RWPE1 (cell line): ENCODE data around the gene BMAL1.

Experiments used
- CTCF ChIA-PET: fragments of 350-600 bp; sonication (Branson Sonifier 250); formaldehyde crosslinking; extraction: SDS; loops from one replicate; lab custom pipeline; 2021; lab: Yijun Ruan, JAX
- POLR2A ChIA-PET: fragments of 400-600 bp; formaldehyde crosslinking; extraction: SDS; loops from one replicate; lab custom pipeline; 2020; ENCODE audit warnings: antibody characterized with exemption; ENCODE audit not compliant: low non-redundant PET; lab: Yijun Ruan, JAX
- DNase-seq: peaks from one replicate; pipeline ENCODE4 v3.0.0; 2012; ENCODE audit warnings: low spot score
- H3K27ac ChIP-seq: fragments of 450-650 bp; 2 replicates; pipeline ENCODE4 v1.5.1; 2017
- TF ChIP-seq, protein P1 (sequence below): fragments of 450-650 bp; conservative IDR thresholded peaks from 2 replicates; pipeline ENCODE4 v1.5.1; 2017; ENCODE audit warnings: low read depth, mild to moderate bottlenecking

BMAL1 gene

DNA sequence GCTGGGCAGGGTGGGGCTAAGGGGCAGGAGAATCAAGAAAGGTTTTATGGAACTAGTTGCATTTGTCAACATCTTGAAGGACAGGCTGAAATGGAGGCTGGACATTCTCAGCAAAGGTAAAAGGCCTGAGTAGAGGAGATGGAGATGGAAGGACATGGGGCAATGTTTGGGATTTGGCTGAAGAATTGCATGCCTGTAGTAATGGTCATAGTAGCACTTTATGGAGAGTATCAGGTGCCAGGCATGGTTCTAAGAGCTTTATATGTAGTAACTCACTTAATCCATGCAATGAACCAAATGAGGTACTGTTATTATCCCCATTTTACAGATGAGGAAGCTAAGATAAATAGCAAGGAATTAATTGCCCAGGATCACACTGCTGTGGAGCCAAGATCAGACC, 23.9 kb downstream of the BMAL1 start:
- POLR2A ChIA-PET = no interaction called here

DNA sequence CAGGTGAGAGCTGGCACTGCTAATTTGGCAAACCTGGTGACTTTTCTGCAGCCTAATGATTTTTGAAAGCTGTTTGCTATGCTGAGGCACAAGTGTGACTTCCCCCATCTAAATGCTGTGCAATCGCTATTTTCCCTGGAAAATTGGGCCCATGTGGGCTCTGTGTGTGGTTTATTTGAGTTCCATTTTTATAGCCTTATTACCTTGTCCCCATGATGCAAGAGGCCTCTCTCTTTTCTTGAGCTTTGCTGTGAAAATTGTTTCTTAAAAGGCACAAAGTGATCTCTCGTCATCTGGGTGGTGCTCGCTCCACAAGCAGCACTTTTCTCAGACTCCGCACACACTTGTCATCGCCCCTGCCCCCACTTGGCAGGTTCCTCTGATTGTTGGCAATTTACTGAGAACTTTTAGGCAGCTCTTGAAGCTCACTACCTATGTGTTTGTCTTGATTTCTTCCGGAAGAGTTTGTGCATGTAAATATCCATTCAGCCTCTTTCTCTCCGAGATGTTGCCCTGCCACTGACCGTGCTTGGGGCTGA, 24.9 kb downstream of the BMAL1 start:
- DNase-seq = no peak
- ChIA-PET POLR2A (interaction anchor here (0.6 kb wide), 1 partner anchor 31 kb away, joined by 3 read pairs; no protein-coding TSS in a partner anchor), CTCF (interaction anchor here (1.3 kb wide), 1 partner anchor 92 kb away, joined by 3 read pairs; no protein-coding TSS in a partner anchor)
- TF ChIP-seq, protein P1, sequence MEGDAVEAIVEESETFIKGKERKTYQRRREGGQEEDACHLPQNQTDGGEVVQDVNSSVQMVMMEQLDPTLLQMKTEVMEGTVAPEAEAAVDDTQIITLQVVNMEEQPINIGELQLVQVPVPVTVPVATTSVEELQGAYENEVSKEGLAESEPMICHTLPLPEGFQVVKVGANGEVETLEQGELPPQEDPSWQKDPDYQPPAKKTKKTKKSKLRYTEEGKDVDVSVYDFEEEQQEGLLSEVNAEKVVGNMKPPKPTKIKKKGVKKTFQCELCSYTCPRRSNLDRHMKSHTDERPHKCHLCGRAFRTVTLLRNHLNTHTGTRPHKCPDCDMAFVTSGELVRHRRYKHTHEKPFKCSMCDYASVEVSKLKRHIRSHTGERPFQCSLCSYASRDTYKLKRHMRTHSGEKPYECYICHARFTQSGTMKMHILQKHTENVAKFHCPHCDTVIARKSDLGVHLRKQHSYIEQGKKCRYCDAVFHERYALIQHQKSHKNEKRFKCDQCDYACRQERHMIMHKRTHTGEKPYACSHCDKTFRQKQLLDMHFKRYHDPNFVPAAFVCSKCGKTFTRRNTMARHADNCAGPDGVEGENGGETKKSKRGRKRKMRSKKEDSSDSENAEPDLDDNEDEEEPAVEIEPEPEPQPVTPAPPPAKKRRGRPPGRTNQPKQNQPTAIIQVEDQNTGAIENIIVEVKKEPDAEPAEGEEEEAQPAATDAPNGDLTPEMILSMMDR = no peak
- H3K27ac ChIP-seq = no peak overlapping the region

More for the DNA sequence above, 23.9 kb downstream of the BMAL1 start:
- TF ChIP-seq, protein P1 = no peak
- no peak overlapping the region for H3K27ac ChIP-seq
- CTCF ChIA-PET = interaction anchor here (0.6 to 1.3 kb wide), 4 partner anchors 20 to 91 kb away, joined by 3 to 6 read pairs (median 4); no protein-coding TSS in a partner anchor
- DNase-seq = no peak

GRCh38 chr11:13303668-13304649, 26.4 kb downstream of the BMAL1 start:
- CTCF ChIA-PET = no interaction called here

DNA sequence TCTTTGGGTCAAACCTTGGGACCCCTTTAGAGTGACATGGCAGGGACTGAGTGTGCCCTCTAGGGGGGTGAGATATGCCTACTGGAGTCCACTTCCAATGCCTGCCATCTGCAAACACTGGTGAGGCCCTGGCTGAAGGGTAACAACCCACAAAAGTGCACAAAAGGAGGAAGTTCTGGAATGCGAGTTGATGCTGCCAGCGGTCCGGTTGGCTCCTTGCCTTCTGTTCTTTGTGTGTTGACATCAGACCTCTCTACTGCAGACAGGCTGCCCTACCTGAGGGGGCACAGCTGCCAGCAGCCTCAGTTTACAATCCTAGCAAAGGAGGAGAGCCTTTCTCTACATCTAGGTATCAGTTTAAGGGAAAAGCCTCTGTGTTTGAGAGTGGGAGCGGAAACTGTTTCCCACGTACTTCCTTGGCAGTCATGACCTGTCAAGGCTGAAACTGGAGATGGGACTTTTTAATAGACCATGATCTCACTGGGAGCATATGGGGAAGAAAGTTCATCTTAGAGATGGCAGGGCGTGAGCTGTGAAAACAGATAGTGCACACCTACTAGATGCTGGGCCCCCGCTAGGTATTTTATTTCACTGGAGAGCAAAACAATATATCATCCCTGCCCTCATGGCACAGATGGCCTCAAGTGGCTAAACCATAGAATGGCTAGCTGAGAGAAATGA, 27.2 kb downstream of the BMAL1 start:
- DNase-seq = no peak
- H3K27ac ChIP-seq = no peak overlapping the region
- ChIA-PET CTCF (no interaction called here), POLR2A (no interaction called here)
- TF ChIP-seq, protein P1 = no peak

More at GRCh38 chr11:13303668-13304649, 26.4 kb downstream of the BMAL1 start:
- no peak for DNase-seq
- no peak overlapping the region for H3K27ac ChIP-seq
- TF ChIP-seq, protein P1 = no peak
- POLR2A ChIA-PET = no interaction called here

DNA sequence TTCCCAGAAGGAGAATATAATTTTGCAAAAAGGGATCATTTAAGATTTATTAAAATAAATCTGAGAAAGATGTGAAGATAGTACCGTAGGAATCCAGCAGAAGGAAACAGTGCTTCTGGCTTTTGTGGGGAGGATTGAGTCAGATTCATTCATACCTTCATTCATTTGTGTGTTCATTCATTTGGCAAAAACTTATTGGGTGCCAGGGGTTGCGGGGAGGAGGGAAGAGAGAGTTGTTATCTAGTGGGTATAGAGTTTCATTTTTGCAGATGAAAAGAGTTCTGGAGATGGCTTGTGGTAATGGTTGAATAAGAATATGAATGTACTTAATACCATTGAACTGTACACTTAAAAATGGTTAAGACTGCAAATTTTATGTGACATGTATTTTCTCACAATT, 31.1 kb downstream of the BMAL1 start:
- TF ChIP-seq, protein P1 = no peak
- ChIA-PET POLR2A (no interaction called here), CTCF (interaction anchor here (0.6 kb wide), 1 partner anchor 9 kb away, joined by 4 read pairs; no protein-coding TSS in a partner anchor)
- DNase-seq = no peak
- no peak overlapping the region for H3K27ac ChIP-seq

DNA sequence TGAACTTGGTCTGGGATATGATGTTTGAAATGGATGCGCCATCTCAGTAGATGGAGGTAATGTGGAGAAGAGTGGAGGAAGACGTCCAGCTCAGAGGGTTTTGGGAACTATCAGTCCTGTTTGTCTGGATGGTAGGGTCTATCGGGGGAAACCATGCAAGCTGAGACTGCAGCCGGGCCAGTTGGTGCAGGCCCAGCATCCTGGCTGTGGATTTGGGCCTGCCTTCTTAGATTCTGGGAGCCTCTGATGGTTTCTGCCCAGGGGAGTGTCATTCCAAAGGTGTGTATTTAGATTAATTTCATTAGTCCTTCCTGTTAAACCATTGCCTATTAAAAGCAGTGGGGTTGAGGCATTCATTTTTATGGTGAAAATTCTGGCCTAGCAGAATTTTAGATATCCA, 31.6 kb downstream of the BMAL1 start:
- H3K27ac ChIP-seq = peak overlapping the region; percentile 44; the same call in 1 of the 2 replicates
- POLR2A ChIA-PET = no interaction called here
- no peak for DNase-seq
- TF ChIP-seq, protein P1 = no peak
- CTCF ChIA-PET = no interaction called here
